CD1c-positive myeloid dendritic cell (primary cell): Measurements from ENCODE around the gene DGKG.

Source experiments
- DNase-seq: peaks from one replicate; pipeline ENCODE4 v3.0.0-alpha.2; 2016; ENCODE audit errors: extremely low spot score

Gene DGKG

GRCh38 chr3:186361762-186362536 is at the start of gene DGKG:
TSS of gene DGKG (minus strand) at chr3:186362234. CDS start at chr3:186320459, 41,775 bp downstream.
- DNase-seq, result peak; percentile 87

- DNase-seq, result no peak
Observed at GRCh38 chr3:186411089-186411488, 49.1 kb upstream of the DGKG start.

GRCh38 chr3:186406669-186407635 is 44.9 kb upstream of the DGKG start:
- no peak for DNase-seq

- no peak for DNase-seq
Observed at GRCh38 chr3:186401556-186401955, 39.5 kb upstream of the DGKG start.

GRCh38 chr3:186400662-186401061 is 38.6 kb upstream of the DGKG start:
- DNase-seq, result no peak

GRCh38 chr3:186400026-186400425 is 38.0 kb upstream of the DGKG start:
- DNase-seq, result no peak

GRCh38 chr3:186394566-186395217 is 32.7 kb upstream of the DGKG start:
- no peak for DNase-seq

GRCh38 chr3:186386883-186387560 is 25.0 kb upstream of the DGKG start:
- no peak for DNase-seq

GRCh38 chr3:186385856-186386602 is 24.0 kb upstream of the DGKG start:
- DNase-seq, result no peak

GRCh38 chr3:186383026-186383993 is 21.3 kb upstream of the DGKG start:
- DNase-seq, result no peak

- DNase-seq, result no peak
Observed at GRCh38 chr3:186382217-186382885, 20.3 kb upstream of the DGKG start.

- DNase-seq, result no peak
Observed at GRCh38 chr3:186381424-186382216, 19.6 kb upstream of the DGKG start.

- no peak for DNase-seq
Observed at GRCh38 chr3:186380622-186381380, 18.8 kb upstream of the DGKG start.

- no peak for DNase-seq
Observed at GRCh38 chr3:186375443-186375842, 13.4 kb upstream of the DGKG start.

GRCh38 chr3:186374376-186374775 is 12.3 kb upstream of the DGKG start:
- peak; percentile 61 for DNase-seq

GRCh38 chr3:186369217-186369616 is 7.2 kb upstream of the DGKG start:
- DNase-seq, result no peak

- DNase-seq, result no peak
Observed at GRCh38 chr3:186368717-186369116, 6.7 kb upstream of the DGKG start.

- peak; percentile 29 for DNase-seq
Observed at GRCh38 chr3:186368176-186368575, 6.1 kb upstream of the DGKG start.
